ENCODE data around the gene MALAT1. TPM values are rescaled to one million over a fixed set of nuclear protein-coding genes. Genes with fewer than 3 reads are reported as not detected.

MALAT1 gene
- total and polyA plus RNA-seq, 2 of the 13 experiments (the other 11 are each of a cell fraction or from before 2014, with no cell fraction given): 143 to 1,237 TPM

DNA sequence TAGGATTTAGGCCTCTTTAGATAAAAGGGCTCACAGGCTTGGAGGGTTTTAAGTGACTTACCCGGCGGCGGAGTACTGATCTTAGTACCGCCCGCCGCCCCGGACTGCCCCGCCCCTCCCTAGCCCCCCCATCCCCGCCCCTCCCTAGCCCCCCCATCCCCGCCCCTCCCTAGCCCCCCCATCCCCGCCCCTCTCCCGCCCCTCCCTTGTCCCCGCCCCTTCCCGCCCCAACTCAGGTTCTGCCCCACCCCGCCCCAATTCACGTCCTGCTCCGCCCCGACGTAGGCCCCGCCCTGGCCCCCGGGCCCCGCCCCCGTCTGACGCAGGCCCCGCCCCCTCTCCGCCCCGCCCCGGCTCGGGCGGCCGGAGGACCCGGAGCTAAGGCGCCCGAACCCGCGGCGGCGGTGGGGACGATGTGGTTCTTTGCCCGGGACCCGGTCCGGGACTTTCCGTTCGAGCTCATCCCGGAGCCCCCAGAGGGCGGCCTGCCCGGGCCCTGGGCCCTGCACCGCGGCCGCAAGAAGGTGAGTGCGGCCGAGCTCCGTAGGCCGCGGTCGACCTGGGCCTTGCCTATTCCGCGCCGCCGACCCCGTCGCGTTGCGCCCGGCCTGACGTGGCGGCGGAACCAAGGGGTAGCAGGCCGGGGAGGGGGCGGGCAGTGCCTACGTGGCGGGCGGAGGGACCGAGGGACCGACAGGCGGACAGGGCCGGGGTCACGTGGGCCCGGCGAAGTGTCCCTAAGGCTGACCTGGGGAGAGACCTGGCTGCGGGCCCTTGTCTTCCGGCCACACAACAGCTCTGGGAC lies 26.1 kb downstream of the MALAT1 start, which contains the start of gene SCYL1 (continued):
- TF ChIP-seq, protein P1, sequence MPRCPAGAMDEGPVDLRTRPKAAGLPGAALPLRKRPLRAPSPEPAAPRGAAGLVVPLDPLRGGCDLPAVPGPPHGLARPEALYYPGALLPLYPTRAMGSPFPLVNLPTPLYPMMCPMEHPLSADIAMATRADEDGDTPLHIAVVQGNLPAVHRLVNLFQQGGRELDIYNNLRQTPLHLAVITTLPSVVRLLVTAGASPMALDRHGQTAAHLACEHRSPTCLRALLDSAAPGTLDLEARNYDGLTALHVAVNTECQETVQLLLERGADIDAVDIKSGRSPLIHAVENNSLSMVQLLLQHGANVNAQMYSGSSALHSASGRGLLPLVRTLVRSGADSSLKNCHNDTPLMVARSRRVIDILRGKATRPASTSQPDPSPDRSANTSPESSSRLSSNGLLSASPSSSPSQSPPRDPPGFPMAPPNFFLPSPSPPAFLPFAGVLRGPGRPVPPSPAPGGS (CRISPR knock-in tag; IDR thresholded peaks at IDR 0.05): peak; percentile 75; the same call in 1 of the 2 replicates
- TF ChIP-seq NR2F6 (IDR thresholded peaks at IDR 0.05) (no peak), NR2F6 (CRISPR knock-in tag; IDR thresholded peaks at IDR 0.05) (no peak), FOXP1 (IDR thresholded peaks at IDR 0.05) (no peak), FOXP1 (CRISPR knock-in tag; IDR thresholded peaks at IDR 0.05) (no peak), SOX5 (CRISPR knock-in tag; IDR thresholded peaks at IDR 0.05; ENCODE audit: borderline replicate concordance) (no peak), E2F2 (CRISPR knock-in tag; IDR thresholded peaks at IDR 0.05; ENCODE audit: borderline replicate concordance) (no peak), LRRFIP1 (CRISPR knock-in tag; conservative IDR thresholded peaks at IDR 0.05) (no peak), ZHX2 (IDR thresholded peaks at IDR 0.05; ENCODE audit: low read depth) (no peak), ZHX2 (CRISPR knock-in tag; IDR thresholded peaks at IDR 0.05; ENCODE audit: borderline replicate concordance) (peak; percentile 68; the same call in 1 of the 2 replicates), PRMT3 (CRISPR knock-in tag; IDR thresholded peaks at IDR 0.05; ENCODE audit: borderline replicate concordance, low read depth) (no peak), ZFP1 (CRISPR knock-in tag; IDR thresholded peaks at IDR 0.05) (no peak), ZNF274 (CRISPR knock-in tag; IDR thresholded peaks at IDR 0.05) (0 out of 2 replicates have a peak, but pooled peaks have one; percentile 56), MLLT10 (CRISPR knock-in tag; IDR thresholded peaks at IDR 0.05) (no peak)
- TF ChIP-seq, protein P2, sequence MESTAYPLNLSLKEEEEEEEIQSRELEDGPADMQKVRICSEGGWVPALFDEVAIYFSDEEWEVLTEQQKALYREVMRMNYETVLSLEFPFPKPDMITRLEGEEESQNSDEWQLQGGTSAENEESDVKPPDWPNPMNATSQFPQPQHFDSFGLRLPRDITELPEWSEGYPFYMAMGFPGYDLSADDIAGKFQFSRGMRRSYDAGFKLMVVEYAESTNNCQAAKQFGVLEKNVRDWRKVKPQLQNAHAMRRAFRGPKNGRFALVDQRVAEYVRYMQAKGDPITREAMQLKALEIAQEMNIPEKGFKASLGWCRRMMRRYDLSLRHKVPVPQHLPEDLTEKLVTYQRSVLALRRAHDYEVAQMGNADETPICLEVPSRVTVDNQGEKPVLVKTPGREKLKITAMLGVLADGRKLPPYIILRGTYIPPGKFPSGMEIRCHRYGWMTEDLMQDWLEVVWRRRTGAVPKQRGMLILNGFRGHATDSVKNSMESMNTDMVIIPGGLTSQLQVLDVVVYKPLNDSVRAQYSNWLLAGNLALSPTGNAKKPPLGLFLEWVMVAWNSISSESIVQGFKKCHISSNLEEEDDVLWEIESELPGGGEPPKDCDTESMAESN (CRISPR knock-in tag; conservative IDR thresholded peaks at IDR 0.05): peak; percentile 67; the same call in 1 of the 2 replicates

Data from HepG2 (cell line).